SK-N-SH treated with all-trans-retinoic acid at 6 μM for 48 hours (cell line): ENCODE results near the gene SELENON.

Experiments used
- ATAC-seq: fragments of 200-7000 bp; cut with Tn5 transposase; 3 replicates; pipeline ENCODE4 v1.9.1; 2020; ENCODE audit warnings: mild to moderate bottlenecking, moderate library complexity
- ARNTL ChIP-seq: fragments of 450-650 bp; formaldehyde crosslinking; IDR thresholded peaks from 2 replicates; pipeline ENCODE4 v1.5.0; 2020; ENCODE audit warnings: low read depth, mild to moderate bottlenecking, moderate library complexity, borderline replicate concordance
- BACH2 ChIP-seq: fragments of 250-450 bp; sonication (Bioruptor Pico); IDR thresholded peaks from 2 replicates; pipeline ENCODE4 v1.9.0; 2021; ENCODE audit warnings: mild to moderate bottlenecking, borderline replicate concordance
- CSDC2 ChIP-seq: fragments of 250-450 bp; sonication (Bioruptor Pico); IDR thresholded peaks from 2 replicates; pipeline ENCODE4 v1.5.0; 2020; ENCODE audit warnings: mild to moderate bottlenecking, moderate library complexity
- GLIS3 ChIP-seq: fragments of 250-450 bp; sonication (Bioruptor Pico); IDR thresholded peaks from 2 replicates; pipeline ENCODE4 v1.5.0; 2020; ENCODE audit warnings: mild to moderate bottlenecking, moderate library complexity
- ISL1 ChIP-seq: fragments of 250-450 bp; sonication (Bioruptor Pico); IDR thresholded peaks from 2 replicates; pipeline ENCODE4 v2.1.2; 2022; ENCODE audit warnings: mild to moderate bottlenecking, moderate library complexity
- OSR1 ChIP-seq: fragments of 250-450 bp; sonication (Bioruptor Pico); IDR thresholded peaks from 2 replicates; pipeline ENCODE4 v1.8.0; 2022; ENCODE audit warnings: moderate library complexity, mild to moderate bottlenecking, inconsistent platforms
- PPARA ChIP-seq: fragments of 250-450 bp; sonication (Bioruptor Pico); IDR thresholded peaks from 2 replicates; pipeline ENCODE4 v1.5.0; 2020; ENCODE audit warnings: mild to moderate bottlenecking, borderline replicate concordance
- SNAI2 ChIP-seq: fragments of 250-450 bp; sonication (Bioruptor Pico); IDR thresholded peaks from 2 replicates; pipeline ENCODE4 v1.5.0; 2020; ENCODE audit warnings: mild to moderate bottlenecking, moderate library complexity
- TOX ChIP-seq: fragments of 250-450 bp; sonication (Bioruptor Pico); IDR thresholded peaks from 2 replicates; pipeline ENCODE4 v1.8.0; 2021; ENCODE audit warnings: mild to moderate bottlenecking, moderate library complexity, borderline replicate concordance
- ZC3H10 ChIP-seq: fragments of 250-450 bp; sonication (Bioruptor Pico); IDR thresholded peaks from 2 replicates; pipeline ENCODE4 v1.5.1; 2021; ENCODE audit warnings: mild to moderate bottlenecking, moderate library complexity
- ZFP3 ChIP-seq: fragments of 250-450 bp; sonication (Bioruptor Pico); IDR thresholded peaks from 2 replicates; pipeline ENCODE4 v1.5.0; 2020; ENCODE audit warnings: mild to moderate bottlenecking, moderate library complexity
- ZFP30 ChIP-seq: fragments of 450-650 bp; formaldehyde crosslinking; IDR thresholded peaks from 2 replicates; pipeline ENCODE4 v1.5.0; 2022; ENCODE audit warnings: mild to moderate bottlenecking, moderate library complexity
- ZNF565 ChIP-seq: fragments of 450-650 bp; formaldehyde crosslinking; conservative IDR thresholded peaks from 2 replicates; pipeline ENCODE4 v1.5.0; 2020; ENCODE audit warnings: low read depth, mild to moderate bottlenecking, moderate library complexity
- TF ChIP-seq, protein P1 (sequence below): fragments of 250-450 bp; sonication (Bioruptor Pico); IDR thresholded peaks from 2 replicates; pipeline ENCODE4 v1.5.1; 2021; ENCODE audit warnings: mild to moderate bottlenecking, moderate library complexity
- TF ChIP-seq, protein P2 (sequence below): fragments of 250-450 bp; sonication (Bioruptor Pico); IDR thresholded peaks from 2 replicates; pipeline ENCODE4 v1.5.1; 2020; ENCODE audit warnings: low read depth, mild to moderate bottlenecking, moderate library complexity
- TF ChIP-seq, protein P3 (sequence below): fragments of 250-450 bp; sonication (Bioruptor Pico); IDR thresholded peaks from 2 replicates; pipeline ENCODE4 v1.8.0; 2020; ENCODE audit warnings: mild to moderate bottlenecking, moderate library complexity, borderline replicate concordance

SELENON gene

DNA sequence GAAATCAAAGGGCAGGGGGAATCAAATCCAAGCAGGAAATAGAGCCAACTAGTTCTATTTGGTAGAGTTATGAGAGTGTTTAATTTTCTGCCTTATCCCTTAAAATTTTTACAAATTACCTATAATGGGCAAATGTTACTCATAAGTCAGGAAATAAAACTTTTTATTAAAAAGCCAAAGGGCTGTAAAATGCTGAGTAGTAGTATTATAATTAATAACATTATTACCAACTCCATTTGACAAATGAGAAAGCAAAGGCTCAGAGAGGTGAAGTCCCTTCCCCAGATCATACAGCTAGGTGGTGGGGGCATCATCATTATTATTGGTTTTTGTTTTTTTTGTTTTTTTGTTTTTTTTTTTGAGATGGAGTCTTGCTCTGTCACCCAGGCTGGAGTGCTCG is 3.4 kb downstream of the SELENON start (continued):
- TF ChIP-seq, protein P1, sequence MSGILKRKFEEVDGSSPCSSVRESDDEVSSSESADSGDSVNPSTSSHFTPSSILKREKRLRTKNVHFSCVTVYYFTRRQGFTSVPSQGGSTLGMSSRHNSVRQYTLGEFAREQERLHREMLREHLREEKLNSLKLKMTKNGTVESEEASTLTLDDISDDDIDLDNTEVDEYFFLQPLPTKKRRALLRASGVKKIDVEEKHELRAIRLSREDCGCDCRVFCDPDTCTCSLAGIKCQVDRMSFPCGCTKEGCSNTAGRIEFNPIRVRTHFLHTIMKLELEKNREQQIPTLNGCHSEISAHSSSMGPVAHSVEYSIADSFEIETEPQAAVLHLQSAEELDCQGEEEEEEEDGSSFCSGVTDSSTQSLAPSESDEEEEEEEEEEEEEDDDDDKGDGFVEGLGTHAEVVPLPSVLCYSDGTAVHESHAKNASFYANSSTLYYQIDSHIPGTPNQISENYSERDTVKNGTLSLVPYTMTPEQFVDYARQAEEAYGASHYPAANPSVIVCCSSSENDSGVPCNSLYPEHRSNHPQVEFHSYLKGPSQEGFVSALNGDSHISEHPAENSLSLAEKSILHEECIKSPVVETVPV (CRISPR knock-in tag) = no peak
- TF ChIP-seq ZC3H10 = no peak

DNA sequence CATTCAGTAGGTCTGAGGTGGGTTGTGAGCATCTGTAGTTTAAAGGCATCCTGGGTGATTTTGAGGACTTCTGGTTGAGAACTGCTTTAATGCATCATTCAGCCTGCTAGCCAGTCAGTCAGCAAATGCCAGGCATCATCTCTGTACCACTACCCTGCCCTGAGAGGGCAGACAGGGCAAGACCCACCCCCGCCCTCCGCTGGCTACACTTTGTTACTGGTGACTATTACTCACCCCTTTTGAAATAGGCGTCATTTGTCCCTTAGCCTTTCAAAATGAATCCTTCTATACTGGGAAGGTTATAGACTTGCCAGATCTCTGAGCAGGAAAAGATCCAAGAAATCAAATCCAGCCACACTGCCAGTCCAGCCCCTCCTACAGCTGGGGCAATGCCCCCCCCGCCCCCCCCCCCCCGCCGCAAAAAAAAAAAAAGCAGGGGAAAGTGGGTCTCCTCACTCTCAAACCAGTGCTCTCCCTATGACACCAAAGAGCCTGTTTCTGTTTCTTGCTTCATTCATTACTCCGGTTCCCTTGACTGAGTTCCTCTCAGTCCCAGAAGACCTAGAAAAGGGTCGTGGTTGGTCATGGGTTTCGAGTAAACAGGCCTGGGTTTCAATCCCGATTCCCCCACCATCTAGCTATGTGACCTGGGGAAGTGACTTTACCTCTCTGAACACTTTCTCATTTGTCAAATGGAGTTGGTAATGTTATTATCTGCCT is 4.4 kb downstream of the SELENON start:
- TF ChIP-seq ZFP3 (no peak), ZC3H10 (no peak), BACH2 (CRISPR knock-in tag) (no peak), OSR1 (no peak), SNAI2 (CRISPR knock-in tag) (no peak)
- TF ChIP-seq, protein P1 (CRISPR knock-in tag) = no peak

DNA sequence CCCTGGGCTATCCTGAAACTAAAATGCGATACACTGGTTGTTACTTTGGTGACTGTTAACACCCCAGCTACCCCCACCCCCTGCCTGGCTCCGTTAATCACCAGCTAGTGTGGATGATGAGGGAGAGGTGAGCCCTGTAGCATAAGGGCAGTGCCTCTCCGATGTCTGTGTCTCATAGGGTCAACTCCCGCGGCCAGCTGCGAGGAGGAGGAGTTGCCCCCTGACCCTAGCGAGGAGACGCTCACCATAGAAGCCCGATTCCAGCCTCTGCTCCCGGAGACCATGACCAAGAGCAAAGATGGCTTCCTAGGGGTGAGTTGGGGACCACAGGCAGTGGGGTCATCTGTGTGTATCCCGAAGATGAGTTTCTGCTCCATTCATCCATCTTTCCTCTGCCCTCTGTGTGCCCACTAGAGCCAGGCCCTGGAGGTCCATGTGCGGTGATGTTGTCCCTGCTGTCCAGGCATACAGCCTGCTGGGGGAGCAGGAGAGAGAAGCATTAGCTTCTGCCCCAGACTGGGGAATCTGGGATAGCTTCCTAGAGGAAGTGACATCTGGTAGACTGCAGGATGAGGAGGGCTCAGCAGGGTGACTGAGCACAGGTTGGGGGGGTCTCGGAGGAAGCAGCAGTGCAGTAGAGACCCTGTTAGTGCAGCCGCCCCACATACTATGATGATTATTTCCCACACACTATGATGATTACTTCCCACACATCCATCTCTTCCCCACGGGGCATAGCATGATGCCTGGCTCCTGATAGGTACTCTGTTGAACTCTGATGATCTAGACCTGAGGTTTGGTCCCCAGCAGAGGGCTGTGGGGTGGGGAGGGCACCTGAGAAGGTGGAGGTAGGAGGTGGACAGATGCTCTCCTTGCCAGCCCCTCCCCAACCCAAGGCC is 5.2 kb downstream of the SELENON start:
- TF ChIP-seq ARNTL (no peak), ISL1 (CRISPR knock-in tag) (no peak), TOX (CRISPR knock-in tag) (no peak), CSDC2 (CRISPR knock-in tag) (no peak), OSR1 (no peak)
- TF ChIP-seq, protein P1 (CRISPR knock-in tag) = no peak
- ATAC-seq = no peak

More for the DNA sequence above, 4.4 kb downstream of the SELENON start:
- no peak for ATAC-seq

DNA sequence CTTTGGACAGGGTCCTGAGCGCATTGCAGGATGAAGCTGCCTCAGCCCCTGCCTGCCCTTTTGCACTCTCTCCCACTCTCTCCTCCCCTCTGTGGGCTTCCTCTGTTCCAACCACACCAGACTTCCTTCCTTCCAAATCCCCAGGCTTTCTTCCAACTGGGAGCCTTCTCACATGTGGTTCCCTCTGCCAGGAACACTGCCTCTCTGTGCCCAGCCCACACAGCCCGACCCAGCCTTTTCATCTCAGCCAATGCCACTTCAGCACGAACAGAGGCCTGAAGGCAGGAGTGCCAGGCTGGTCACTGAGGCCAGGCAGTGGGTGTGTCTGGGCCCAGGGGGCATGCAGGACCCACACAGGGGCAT is 5.9 kb downstream of the SELENON start:
- ATAC-seq = no peak; the same call in 2 of the 3 replicates
- TF ChIP-seq TOX (CRISPR knock-in tag) (no peak), ZNF565 (CRISPR knock-in tag) (no peak), ZC3H10 (no peak), BACH2 (CRISPR knock-in tag) (no peak), GLIS3 (no peak), ZFP30 (no peak), ZFP3 (no peak), ARNTL (no peak), PPARA (CRISPR knock-in tag) (no peak), ISL1 (CRISPR knock-in tag) (no peak), OSR1 (no peak)
- TF ChIP-seq, protein P2, sequence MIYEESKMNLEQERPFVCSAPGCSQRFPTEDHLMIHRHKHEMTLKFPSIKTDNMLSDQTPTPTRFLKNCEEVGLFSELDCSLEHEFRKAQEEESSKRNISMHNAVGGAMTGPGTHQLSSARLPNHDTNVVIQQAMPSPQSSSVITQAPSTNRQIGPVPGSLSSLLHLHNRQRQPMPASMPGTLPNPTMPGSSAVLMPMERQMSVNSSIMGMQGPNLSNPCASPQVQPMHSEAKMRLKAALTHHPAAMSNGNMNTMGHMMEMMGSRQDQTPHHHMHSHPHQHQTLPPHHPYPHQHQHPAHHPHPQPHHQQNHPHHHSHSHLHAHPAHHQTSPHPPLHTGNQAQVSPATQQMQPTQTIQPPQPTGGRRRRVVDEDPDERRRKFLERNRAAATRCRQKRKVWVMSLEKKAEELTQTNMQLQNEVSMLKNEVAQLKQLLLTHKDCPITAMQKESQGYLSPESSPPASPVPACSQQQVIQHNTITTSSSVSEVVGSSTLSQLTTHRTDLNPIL (CRISPR knock-in tag) = no peak
- TF ChIP-seq, protein P3, sequence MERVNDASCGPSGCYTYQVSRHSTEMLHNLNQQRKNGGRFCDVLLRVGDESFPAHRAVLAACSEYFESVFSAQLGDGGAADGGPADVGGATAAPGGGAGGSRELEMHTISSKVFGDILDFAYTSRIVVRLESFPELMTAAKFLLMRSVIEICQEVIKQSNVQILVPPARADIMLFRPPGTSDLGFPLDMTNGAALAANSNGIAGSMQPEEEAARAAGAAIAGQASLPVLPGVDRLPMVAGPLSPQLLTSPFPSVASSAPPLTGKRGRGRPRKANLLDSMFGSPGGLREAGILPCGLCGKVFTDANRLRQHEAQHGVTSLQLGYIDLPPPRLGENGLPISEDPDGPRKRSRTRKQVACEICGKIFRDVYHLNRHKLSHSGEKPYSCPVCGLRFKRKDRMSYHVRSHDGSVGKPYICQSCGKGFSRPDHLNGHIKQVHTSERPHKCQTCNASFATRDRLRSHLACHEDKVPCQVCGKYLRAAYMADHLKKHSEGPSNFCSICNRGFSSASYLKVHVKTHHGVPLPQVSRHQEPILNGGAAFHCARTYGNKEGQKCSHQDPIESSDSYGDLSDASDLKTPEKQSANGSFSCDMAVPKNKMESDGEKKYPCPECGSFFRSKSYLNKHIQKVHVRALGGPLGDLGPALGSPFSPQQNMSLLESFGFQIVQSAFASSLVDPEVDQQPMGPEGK (CRISPR knock-in tag) = no peak
- TF ChIP-seq, protein P1 (CRISPR knock-in tag) = no peak
